Tibial artery (tissue), 4 donors: ENCODE data around the gene EPB41L2.

Experiments
- DNase-seq, 2 donors: peaks; one replicate each; pipeline ENCODE4 v3.0.0-alpha.2; 2019
- H3K27ac ChIP-seq, 2 donors: fragments of 200-600 bp; sonication (generic) in 1 of 2; 1 replicate in 1 of 2; 2 replicates in 1 of 2; pipeline ENCODE4 v1.5.1; 2018 to 2019; ENCODE audit warnings: mild to moderate bottlenecking in 1 of 2
- H3K27me3 ChIP-seq, 2 donors: fragments of 200-600 bp; sonication (generic) in 1 of 2; one replicate each; pipeline versions ENCODE4 v1.5.1 to v1.6.0; 2016 to 2019
- H3K36me3 ChIP-seq, 3 donors: fragments of 200-600 bp; sonication (generic) in 2 of 3; one replicate each; pipeline ENCODE4 v1.5.1; 2016 to 2019; ENCODE audit warnings: mild to moderate bottlenecking in 2 of 3
- H3K4me1 ChIP-seq, 4 donors: fragments of 200-600 bp; sonication (generic) in 2 of 4; 1 replicate in 3 of 4; 2 replicates in 1 of 4; pipeline ENCODE4 v1.5.1; 2016 to 2019
- H3K4me3 ChIP-seq, 2 donors: fragments of 200-600 bp; sonication (generic) in 1 of 2; 1 replicate in 1 of 2; 2 replicates in 1 of 2; pipeline ENCODE4 v1.5.1; 2018 to 2019; ENCODE audit warnings: mild to moderate bottlenecking in 2 of 2
- H3K9me3 ChIP-seq, 3 donors: fragments of 200-600 bp; sonication (generic) in 1 of 3; one replicate each; pipeline ENCODE4 v1.5.1; 2016 to 2019
- CTCF ChIP-seq, 2 experiments: fragments of 200-600 bp in 1 of 2; fragments of 450-650 bp in 1 of 2; IDR thresholded peaks; one replicate each; pipeline ENCODE4 v1.5.1; 2017 to 2019; ENCODE audit warnings: antibody characterized with exemption in 2 of 2, mild to moderate bottlenecking in 1 of 2, moderate library complexity in 1 of 2
- intact Hi-C: fragments of 100-400 bp; cut with DNase I; formaldehyde crosslinking; loops from one replicate; pipeline ENCODE4 v1.15.0; 2023; ENCODE audit warnings: low total_unique reads

The EPB41L2 gene

GRCh38 chr6:131063028-131063763, at the start of gene EPB41L2:
EPB41L2 (minus strand) TSS chr6:131063245; CDS start chr6:130956485, 106,760 bp downstream.
- intact Hi-C loops: no loop called here
- TF ChIP-seq CTCF (IDR thresholded peaks at IDR 0.05): peak; percentile 50 to 63
- peak; percentile 81 to 93 for DNase-seq
- Histone ChIP-seq H3K36me3 (no peaks in the 10 kb centered on the region), H3K4me1 (peaks cover 0 to 31% (median 6%) of the 10 kb centered on the region in 4 donors), H3K4me3 (peak within 1 kb of the TSS; percentile 74 to 96), H3K27ac (peak within 1 kb of the TSS; percentile 78 to 85), H3K27me3 (no peaks in the 10 kb centered on the region), H3K9me3 (no peaks in the 10 kb centered on the region)

- TF ChIP-seq CTCF (IDR thresholded peaks at IDR 0.05): no peak
- Histone ChIP-seq H3K4me1 (no peaks in the 10 kb centered on the region), H3K27ac (no peak overlapping the region), H3K36me3 (no peaks in the 10 kb centered on the region), H3K9me3 (no peaks in the 10 kb centered on the region), H3K27me3 (no peaks in the 10 kb centered on the region), H3K4me3 (no peak overlapping the region)
- DNase-seq: no peak
- intact Hi-C loops: no loop called here
Measured at GRCh38 chr6:131112249-131112648, 49.2 kb upstream of the EPB41L2 start.

GRCh38 chr6:131107151-131107550, 44.1 kb upstream of the EPB41L2 start:
- no peak for TF ChIP-seq CTCF (IDR thresholded peaks at IDR 0.05)
- no peak for DNase-seq
- Histone ChIP-seq H3K9me3 (no peaks in the 10 kb centered on the region), H3K36me3 (no peaks in the 10 kb centered on the region), H3K4me1 (no peaks in the 10 kb centered on the region), H3K27me3 (no peaks in the 10 kb centered on the region), H3K27ac (no peak overlapping the region), H3K4me3 (no peak overlapping the region)
- intact Hi-C loops: no loop called here

GRCh38 chr6:131103901-131104300, 40.9 kb upstream of the EPB41L2 start:
- Histone ChIP-seq H3K9me3 (no peaks in the 10 kb centered on the region), H3K4me1 (no peaks in the 10 kb centered on the region)

GRCh38 chr6:131103296-131103695, 40.3 kb upstream of the EPB41L2 start:
- Histone ChIP-seq H3K36me3 (no peaks in the 10 kb centered on the region), H3K4me1 (no peaks in the 10 kb centered on the region), H3K9me3 (no peaks in the 10 kb centered on the region), H3K27me3 (no peaks in the 10 kb centered on the region), H3K4me3 (no peak overlapping the region), H3K27ac (no peak overlapping the region)
- TF ChIP-seq CTCF (IDR thresholded peaks at IDR 0.05): no peak
- intact Hi-C loops: no loop called here
- no peak for DNase-seq

More at GRCh38 chr6:131103901-131104300, 40.9 kb upstream of the EPB41L2 start:
- Histone ChIP-seq H3K36me3 (no peaks in the 10 kb centered on the region), H3K27me3 (no peaks in the 10 kb centered on the region), H3K4me3 (no peak overlapping the region), H3K27ac (no peak overlapping the region)
- no peak for DNase-seq
- no peak for TF ChIP-seq CTCF (IDR thresholded peaks at IDR 0.05)
- intact Hi-C loops: no loop called here
